GM18526 (cell line): ENCODE results near the gene IFNGR1.

Experiments
- POLR2A ChIP-seq: IDR thresholded peaks from 3 replicates; pipeline ENCODE4 v1.6.1; 2011; ENCODE audit not compliant: insufficient read length; ENCODE audit errors: extremely low read depth

IFNGR1 gene

GRCh38 chr6:137175157-137175867 lies 43.9 kb downstream of the IFNGR1 start:
- no peak for TF ChIP-seq POLR2A

- no peak for TF ChIP-seq POLR2A
Measured at GRCh38 chr6:137173501-137173900, 45.7 kb downstream of the IFNGR1 start, which contains the start of gene IL22RA2. TSS of gene IL22RA2 (minus strand) at chr6:137173644. CDS start at chr6:137161749, 11,895 bp downstream.

GRCh38 chr6:137172734-137173431 lies 46.3 kb downstream of the IFNGR1 start:
- TF ChIP-seq POLR2A = no peak

GRCh38 chr6:137171824-137172733 lies 47.1 kb downstream of the IFNGR1 start:
- TF ChIP-seq POLR2A = no peak

GRCh38 chr6:137171053-137171374 lies 48.2 kb downstream of the IFNGR1 start:
- no peak for TF ChIP-seq POLR2A

GRCh38 chr6:137170266-137171052 lies 48.7 kb downstream of the IFNGR1 start:
- no peak for TF ChIP-seq POLR2A

GRCh38 chr6:137167702-137168377 lies 51.3 kb downstream of the IFNGR1 start:
- no peak for TF ChIP-seq POLR2A

GRCh38 chr6:137166247-137167098 lies 52.7 kb downstream of the IFNGR1 start:
- TF ChIP-seq POLR2A = no peak

GRCh38 chr6:137165375-137166246 lies 53.6 kb downstream of the IFNGR1 start:
- no peak for TF ChIP-seq POLR2A

- TF ChIP-seq POLR2A = no peak
Measured at GRCh38 chr6:137163732-137164318, 55.4 kb downstream of the IFNGR1 start.

GRCh38 chr6:137162692-137163306 lies 56.4 kb downstream of the IFNGR1 start:
- no peak for TF ChIP-seq POLR2A

GRCh38 chr6:137161949-137162348 lies 57.2 kb downstream of the IFNGR1 start:
- TF ChIP-seq POLR2A = no peak
